H9 (cell line): Measurements from ENCODE around the gene MBNL1. TPM values are rescaled to one million over a fixed set of nuclear protein-coding genes. Genes with fewer than 3 reads are reported as not detected.

Experiments used
- DNase-seq: peaks from one replicate; pipeline ENCODE4 v3.0.0-alpha.2; 2017
- H2AFZ ChIP-seq: one replicate; pipeline ENCODE4 v1.6.1; 2013; ENCODE audit warnings: mild to moderate bottlenecking, low read length, control low read depth, moderate library complexity
- H2AK5ac ChIP-seq: 2 replicates; pipeline ENCODE4 v1.6.1; 2013; ENCODE audit warnings: low read length, control low read depth, mixed read lengths; ENCODE audit not compliant: insufficient read length
- H2BK120ac ChIP-seq: one replicate; pipeline ENCODE4 v1.6.1; 2013; ENCODE audit warnings: low read depth, mild to moderate bottlenecking, low read length, control low read depth, inconsistent platforms; ENCODE audit not compliant: poor library complexity, severe bottlenecking
- H2BK12ac ChIP-seq: 2 replicates; pipeline ENCODE4 v1.6.1; 2013; ENCODE audit warnings: low read length, control low read depth, mixed read lengths, low read depth; ENCODE audit not compliant: insufficient read length
- H2BK15ac ChIP-seq: 2 replicates; pipeline ENCODE4 v1.6.1; 2013; ENCODE audit warnings: low read depth, low read length, control low read depth
- H2BK20ac ChIP-seq: one replicate; pipeline ENCODE4 v1.6.1; 2013; ENCODE audit warnings: low read depth, mild to moderate bottlenecking, low read length, control low read depth, inconsistent platforms; ENCODE audit not compliant: poor library complexity, severe bottlenecking
- H2BK5ac ChIP-seq: 2 replicates; pipeline ENCODE4 v1.6.1; 2013; ENCODE audit warnings: low read length, control low read depth, mixed read lengths; ENCODE audit not compliant: insufficient read length
- H3K14ac ChIP-seq: 2 replicates; pipeline ENCODE4 v1.6.1; 2013; ENCODE audit warnings: low read length, control low read depth; ENCODE audit not compliant: insufficient read depth
- H3K18ac ChIP-seq: 2 replicates; pipeline ENCODE4 v1.6.1; 2013; ENCODE audit warnings: low read depth, mild to moderate bottlenecking, mixed read lengths, low read length, control low read depth; ENCODE audit not compliant: insufficient read length
- H3K23ac ChIP-seq: 2 replicates; pipeline ENCODE4 v1.6.1; 2013; ENCODE audit warnings: low read length, control low read depth, mixed read lengths, low read depth; ENCODE audit not compliant: insufficient read length
- H3K23me2 ChIP-seq: 2 replicates; pipeline ENCODE4 v1.6.1; 2013; ENCODE audit warnings: low read depth, mild to moderate bottlenecking, mixed read lengths, low read length, control low read depth; ENCODE audit not compliant: insufficient read length, poor library complexity, severe bottlenecking
- H3K27ac ChIP-seq: 2 replicates; pipeline ENCODE4 v1.5.1; 2013; ENCODE audit warnings: low read length, control low read depth, mixed read lengths, low read depth; ENCODE audit not compliant: insufficient read length
- H3K27me3 ChIP-seq: 2 replicates; pipeline ENCODE4 v1.6.1; 2013; ENCODE audit warnings: low read length, control low read depth, inconsistent platforms; ENCODE audit not compliant: insufficient read depth
- H3K4ac ChIP-seq: 2 replicates; pipeline ENCODE4 v1.6.1; 2013; ENCODE audit warnings: low read depth, mild to moderate bottlenecking, control low read depth, inconsistent platforms, low read length, moderate library complexity
- H3K4me1 ChIP-seq: 2 replicates; pipeline ENCODE4 v1.6.1; 2013; ENCODE audit warnings: low read length, control low read depth, inconsistent platforms; ENCODE audit not compliant: insufficient read depth
- H3K4me2 ChIP-seq: 2 replicates; pipeline ENCODE4 v1.6.1; 2013; ENCODE audit warnings: low read length, control low read depth, mixed read lengths; ENCODE audit not compliant: insufficient read length, insufficient read depth
- H3K56ac ChIP-seq: 2 replicates; pipeline ENCODE4 v1.6.1; 2013; ENCODE audit warnings: low read depth, mild to moderate bottlenecking, mixed read lengths, low read length, control low read depth; ENCODE audit not compliant: insufficient read length
- H3K79me1 ChIP-seq: 2 replicates; pipeline ENCODE4 v1.6.1; 2013; ENCODE audit warnings: low read depth, mild to moderate bottlenecking, moderate library complexity, low read length, control low read depth, inconsistent platforms; ENCODE audit not compliant: insufficient read depth, poor library complexity, severe bottlenecking
- H3K79me2 ChIP-seq: 2 replicates; pipeline ENCODE4 v1.6.1; 2013; ENCODE audit warnings: low read length, control low read depth, inconsistent platforms; ENCODE audit not compliant: insufficient read depth
- H3K9ac ChIP-seq: 2 replicates; pipeline ENCODE4 v1.6.1; 2013; ENCODE audit warnings: low read length, control low read depth, mixed read lengths; ENCODE audit not compliant: insufficient read length; ENCODE audit errors: extremely low read depth
- H3K9me3 ChIP-seq: one replicate; pipeline ENCODE4 v1.6.1; 2013; ENCODE audit warnings: low read depth, low read length, inconsistent platforms; ENCODE audit not compliant: control insufficient read depth
- H3T11ph ChIP-seq: one replicate; pipeline ENCODE4 v1.6.1; 2013; ENCODE audit warnings: mild to moderate bottlenecking, low read length, control low read depth, inconsistent platforms
- H4K20me1 ChIP-seq: one replicate; pipeline ENCODE4 v1.6.1; 2013; ENCODE audit not compliant: control insufficient read depth, insufficient read length, insufficient read depth
- H4K5ac ChIP-seq: 2 replicates; pipeline ENCODE4 v1.6.1; 2013; ENCODE audit warnings: low read depth, mild to moderate bottlenecking, mixed read lengths, low read length, control low read depth; ENCODE audit not compliant: insufficient read length
- H4K8ac ChIP-seq: replicated peaks from 2 replicates; pipeline ENCODE4 v1.6.1; 2013; ENCODE audit warnings: low read length, control low read depth, mixed read lengths, low read depth; ENCODE audit not compliant: insufficient read length
- H4K91ac ChIP-seq: 2 replicates; pipeline ENCODE4 v1.6.1; 2013; ENCODE audit warnings: low read depth, mild to moderate bottlenecking, moderate library complexity, mixed read lengths, low read length, control low read depth; ENCODE audit not compliant: insufficient read length
- H3K27ac Mint-ChIP-seq, 3 experiments: 2 replicates in 2 of 3; 3 replicates in 1 of 3; pipeline ENCODE4 v1.8.0; 2020 to 2021; ENCODE audit warnings: mixed read lengths in 3 of 3, mild to moderate bottlenecking in 1 of 3, moderate library complexity in 1 of 3
- H3K27me3 Mint-ChIP-seq: 2 replicates; pipeline ENCODE4 v1.8.0; 2021; ENCODE audit warnings: low read depth, mild to moderate bottlenecking, moderate library complexity, mixed read lengths
- H3K36me3 Mint-ChIP-seq, 3 experiments: 2 replicates in 2 of 3; 3 replicates in 1 of 3; pipeline ENCODE4 v1.8.0; 2020 to 2021; ENCODE audit warnings: low read depth in 3 of 3, mixed read lengths in 3 of 3; ENCODE audit not compliant: insufficient read depth in 1 of 3
- H3K4me1 Mint-ChIP-seq, 2 experiments: 2 replicates each; pipeline ENCODE4 v1.8.0; 2020; ENCODE audit warnings: mixed read lengths in 2 of 2
- H3K4me3 Mint-ChIP-seq, 2 experiments: 2 replicates in 1 of 2; 3 replicates in 1 of 2; pipeline ENCODE4 v1.8.0; 2020 to 2021; ENCODE audit warnings: mild to moderate bottlenecking in 2 of 2, mixed read lengths in 2 of 2, moderate library complexity in 1 of 2
- H3K9me3 Mint-ChIP-seq, 2 experiments: 2 replicates in 1 of 2; 3 replicates in 1 of 2; pipeline ENCODE4 v1.8.0; 2020; ENCODE audit warnings: mild to moderate bottlenecking in 2 of 2, mixed read lengths in 2 of 2, moderate library complexity in 1 of 2
- WGBS: extraction: QIAGEN DNeasy Blood & Tissue Kit; methylation state at CpG from one replicate; pipeline ENCODE4 v1.1.7; 2013; ENCODE audit warnings: missing lambda C conversion rate, low lambda C conversion rate, mixed read lengths; ENCODE audit not compliant: insufficient read length; ENCODE audit errors: extremely low coverage; 5-methylcytosine and 5-hydroxymethylcytosine counted together
- total RNA-seq: library from RNA; stranded (reverse); gene quantifications from 2 replicates; pipeline ENCODE4 v1.2.1, GENCODE V29; 2021
- TF ChIP-seq, protein P1 (sequence below): fragments of 200-600 bp; sonication (generic); conservative IDR thresholded peaks from 3 replicates; pipeline ENCODE4 v1.8.0; 2021; ENCODE audit warnings: antibody characterized with exemption, mild to moderate bottlenecking

Gene MBNL1
- total RNA-seq, 1 experiment from 2014 or later: 14.9 TPM

DNA sequence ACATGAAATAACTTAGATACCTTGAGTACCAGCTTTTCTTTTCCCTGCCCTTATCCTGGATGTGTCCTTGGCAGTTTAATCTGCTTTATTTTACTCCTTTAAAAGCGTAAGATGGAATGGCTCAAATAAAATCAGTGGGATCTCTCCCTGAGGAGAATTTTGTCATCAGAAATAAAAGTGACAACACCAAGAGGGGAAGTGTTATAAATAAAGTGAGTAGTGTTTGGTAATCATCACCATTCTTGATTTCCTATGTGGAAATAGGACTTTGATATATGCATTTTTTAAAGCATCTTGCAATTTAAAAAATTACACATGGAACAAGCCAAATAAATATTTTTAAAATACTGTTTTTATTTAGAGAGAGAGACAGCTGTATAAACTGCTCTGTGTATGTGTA, 76.5 kb downstream of the MBNL1 start:
- H2BK12ac ChIP-seq: no peak overlapping the region
- no peak overlapping the region for H3K23ac ChIP-seq
- no peaks in the 10 kb centered on the region for H3K4me1 ChIP-seq
- H2AK5ac ChIP-seq: no peak overlapping the region
- no peaks in the 10 kb centered on the region for H3K23me2 ChIP-seq
- H3K79me1 ChIP-seq: no peaks in the 10 kb centered on the region
- TF ChIP-seq, protein P1, sequence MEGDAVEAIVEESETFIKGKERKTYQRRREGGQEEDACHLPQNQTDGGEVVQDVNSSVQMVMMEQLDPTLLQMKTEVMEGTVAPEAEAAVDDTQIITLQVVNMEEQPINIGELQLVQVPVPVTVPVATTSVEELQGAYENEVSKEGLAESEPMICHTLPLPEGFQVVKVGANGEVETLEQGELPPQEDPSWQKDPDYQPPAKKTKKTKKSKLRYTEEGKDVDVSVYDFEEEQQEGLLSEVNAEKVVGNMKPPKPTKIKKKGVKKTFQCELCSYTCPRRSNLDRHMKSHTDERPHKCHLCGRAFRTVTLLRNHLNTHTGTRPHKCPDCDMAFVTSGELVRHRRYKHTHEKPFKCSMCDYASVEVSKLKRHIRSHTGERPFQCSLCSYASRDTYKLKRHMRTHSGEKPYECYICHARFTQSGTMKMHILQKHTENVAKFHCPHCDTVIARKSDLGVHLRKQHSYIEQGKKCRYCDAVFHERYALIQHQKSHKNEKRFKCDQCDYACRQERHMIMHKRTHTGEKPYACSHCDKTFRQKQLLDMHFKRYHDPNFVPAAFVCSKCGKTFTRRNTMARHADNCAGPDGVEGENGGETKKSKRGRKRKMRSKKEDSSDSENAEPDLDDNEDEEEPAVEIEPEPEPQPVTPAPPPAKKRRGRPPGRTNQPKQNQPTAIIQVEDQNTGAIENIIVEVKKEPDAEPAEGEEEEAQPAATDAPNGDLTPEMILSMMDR: no peak
- no peaks in the 10 kb centered on the region for H3K79me2 ChIP-seq
- Mint-ChIP-seq H3K27me3 (no peaks in the 10 kb centered on the region), H3K4me1 (peaks cover 9 to 10% of the 10 kb centered on the region in 2 experiments), H3K4me3 (no peak overlapping the region), H3K27ac (peak overlapping the region in 1 of 3 experiments; percentile 44; a peak in 1 of 7 replicates), H3K36me3 (no peaks in the 10 kb centered on the region), H3K9me3 (no peaks in the 10 kb centered on the region)
- no peak overlapping the region for H2AFZ ChIP-seq
- no peak overlapping the region for H3K27ac ChIP-seq
- no peak overlapping the region for H3K9ac ChIP-seq
- H3K14ac ChIP-seq: no peak overlapping the region
- H3K9me3 ChIP-seq: no peaks in the 10 kb centered on the region
- no peaks in the 10 kb centered on the region for H4K20me1 ChIP-seq
- H3K4me2 ChIP-seq: no peak overlapping the region
- no peak overlapping the region for H3K18ac ChIP-seq
- H2BK120ac ChIP-seq: no peak overlapping the region
- no CpG with 5 or more reads among the region's 1 CpG for WGBS
- no peak overlapping the region for H2BK15ac ChIP-seq
- no peak for DNase-seq
- no peak overlapping the region for H2BK20ac ChIP-seq
- no peak overlapping the region for H4K8ac ChIP-seq
- no peak overlapping the region for H3K4ac ChIP-seq
- no peak overlapping the region for H4K5ac ChIP-seq
- H3K56ac ChIP-seq: no peak overlapping the region
- H4K91ac ChIP-seq: no peak overlapping the region
- no peaks in the 10 kb centered on the region for H3K27me3 ChIP-seq
- no peak overlapping the region for H3T11ph ChIP-seq
- no peak overlapping the region for H2BK5ac ChIP-seq
